Thoracic aorta (tissue), 2 donors: ENCODE measurements around the gene MAP7D1. TPM values are rescaled to one million over a fixed set of nuclear protein-coding genes. Genes with fewer than 3 reads are reported as not detected.

ENCODE experiments used
- ATAC-seq: fragments of 150-250 bp; one replicate; pipeline ENCODE4 v1.8.0; 2017; ENCODE audit warnings: low read depth; ENCODE audit not compliant: insufficient number of reproducible peaks, low FRiP score
- DNase-seq: peaks from one replicate; pipeline ENCODE4 v3.0.0-alpha.2; 2020; ENCODE audit warnings: low spot score
- H3K27ac ChIP-seq, 2 donors: fragments of 200-600 bp; sonication (generic); 1 replicate in 1 of 2; 2 replicates in 1 of 2; pipeline ENCODE4 v1.5.1; 2016; ENCODE audit warnings: mild to moderate bottlenecking in 2 of 2, moderate library complexity in 2 of 2
- H3K27me3 ChIP-seq: fragments of 200-600 bp; sonication (generic); replicated peaks from 2 replicates; pipeline ENCODE4 v1.6.0; 2016; ENCODE audit warnings: mild to moderate bottlenecking; ENCODE audit not compliant: insufficient read depth
- H3K36me3 ChIP-seq: fragments of 200-600 bp; sonication (generic); one replicate; pipeline ENCODE4 v1.5.1; 2016
- H3K4me1 ChIP-seq, 2 donors: fragments of 200-600 bp; sonication (generic); 1 replicate in 1 of 2; 2 replicates in 1 of 2; pipeline versions ENCODE4 v1.5.1 to v1.6.0; 2016; ENCODE audit warnings: low read depth in 2 of 2, mild to moderate bottlenecking in 1 of 2; ENCODE audit not compliant: control insufficient read depth in 1 of 2
- H3K4me3 ChIP-seq: fragments of 200-600 bp; sonication (generic); 2 replicates; pipeline ENCODE4 v1.5.1; 2016; ENCODE audit warnings: mild to moderate bottlenecking
- H3K9me3 ChIP-seq: fragments of 200-600 bp; sonication (generic); 2 replicates; pipeline ENCODE4 v1.5.1; 2016
- CTCF ChIP-seq: fragments of 200-600 bp; sonication (generic); IDR thresholded peaks from one replicate; pipeline ENCODE4 v1.5.1; 2019; ENCODE audit warnings: antibody characterized with exemption
- total RNA-seq, 2 donors: library from RNA; depleted of rRNA; stranded (reverse); fragments of >200 nt; gene quantifications; one replicate each; pipeline versions ENCODE4 v1.1.0 to v1.2.3, GENCODE V29; 2016

MAP7D1 gene
- total RNA-seq, 2 donors from 2014 or later, result 170 to 186 TPM

- H3K27ac ChIP-seq, result peak overlapping the region; percentile 90 to 96
- H3K9me3 ChIP-seq, result no peaks in the 10 kb centered on the region
- H3K36me3 ChIP-seq, result no peaks in the 10 kb centered on the region
- ATAC-seq (no peak), DNase-seq (no peak)
- H3K4me1 ChIP-seq, result peaks cover 27 to 63% of the 10 kb centered on the region in 2 donors
- no peak for TF ChIP-seq CTCF
- H3K4me3 ChIP-seq, result no peak overlapping the region
- no peaks in the 10 kb centered on the region for H3K27me3 ChIP-seq
Observed at GRCh38 chr1:36116901-36117300, 39.1 kb upstream of the MAP7D1 start.

- Histone ChIP-seq H3K36me3 (no peaks in the 10 kb centered on the region), H3K27ac (peak overlapping the region; percentile 90 to 96), H3K4me1 (peaks cover 27 to 66% of the 10 kb centered on the region in 2 donors), H3K4me3 (no peak overlapping the region), H3K9me3 (no peaks in the 10 kb centered on the region), H3K27me3 (no peaks in the 10 kb centered on the region)
- DNase-seq, result no peak
- ATAC-seq, result no peak
- TF ChIP-seq CTCF, result no peak
Observed at GRCh38 chr1:36118447-36119204, 37.3 kb upstream of the MAP7D1 start.

- Histone ChIP-seq H3K9me3 (no peaks in the 10 kb centered on the region), H3K4me1 (peaks cover 30 to 72% of the 10 kb centered on the region in 2 donors), H3K27me3 (no peaks in the 10 kb centered on the region), H3K36me3 (no peaks in the 10 kb centered on the region), H3K4me3 (peak overlapping the region; percentile 5), H3K27ac (peak overlapping the region; percentile 69 to 90)
- TF ChIP-seq CTCF, result no peak
- DNase-seq (no peak), ATAC-seq (no peak)
Observed at GRCh38 chr1:36119456-36119855, 36.5 kb upstream of the MAP7D1 start.

- H3K4me3 ChIP-seq, result no peak overlapping the region
- no peak overlapping the region for H3K27ac ChIP-seq
- TF ChIP-seq CTCF, result no peak
- no peaks in the 10 kb centered on the region for H3K27me3 ChIP-seq
- ATAC-seq, result no peak
- DNase-seq, result no peak
- H3K9me3 ChIP-seq, result no peaks in the 10 kb centered on the region
- no peaks in the 10 kb centered on the region for H3K36me3 ChIP-seq
- peaks cover 21 to 55% of the 10 kb centered on the region in 2 donors for H3K4me1 ChIP-seq
Observed at GRCh38 chr1:36122062-36123030, 33.6 kb upstream of the MAP7D1 start.

GRCh38 chr1:36123356-36123755 lies 32.6 kb upstream of the MAP7D1 start:
- Histone ChIP-seq H3K4me3 (peak overlapping the region; percentile 34), H3K27ac (peak overlapping the region in 1 of 2 donors; percentile 45), H3K27me3 (no peaks in the 10 kb centered on the region), H3K36me3 (no peaks in the 10 kb centered on the region), H3K4me1 (peaks cover 21 to 45% of the 10 kb centered on the region in 2 donors), H3K9me3 (no peaks in the 10 kb centered on the region)
- no peak for TF ChIP-seq CTCF
- no peak for ATAC-seq
- no peak for DNase-seq
